Measurements from ENCODE around the gene QSOX1.
A peak's percentile ranks its signal among the peaks of the same experiment; 100 is the strongest.

The QSOX1 gene

DNA sequence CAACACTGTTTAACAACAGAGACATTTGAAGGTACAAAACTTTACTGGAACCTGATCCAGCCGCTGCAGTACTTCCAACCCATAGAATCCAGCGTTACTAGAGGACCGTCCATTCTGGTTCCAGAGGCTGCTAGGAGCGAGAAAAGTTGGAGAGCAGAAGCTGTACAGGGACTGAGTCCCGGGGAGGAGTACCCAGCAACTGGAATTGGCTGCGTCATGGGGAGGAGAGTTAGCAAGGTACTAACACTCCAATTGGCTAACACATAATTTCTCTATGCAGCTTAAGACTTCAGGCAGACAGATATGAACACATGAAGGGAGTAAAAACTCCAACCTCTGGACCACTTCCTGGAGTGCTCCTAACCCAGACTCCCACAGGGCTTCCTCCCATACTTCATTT lies 2.1 kb upstream of the QSOX1 start:
- DNase-seq: no peak

DNA sequence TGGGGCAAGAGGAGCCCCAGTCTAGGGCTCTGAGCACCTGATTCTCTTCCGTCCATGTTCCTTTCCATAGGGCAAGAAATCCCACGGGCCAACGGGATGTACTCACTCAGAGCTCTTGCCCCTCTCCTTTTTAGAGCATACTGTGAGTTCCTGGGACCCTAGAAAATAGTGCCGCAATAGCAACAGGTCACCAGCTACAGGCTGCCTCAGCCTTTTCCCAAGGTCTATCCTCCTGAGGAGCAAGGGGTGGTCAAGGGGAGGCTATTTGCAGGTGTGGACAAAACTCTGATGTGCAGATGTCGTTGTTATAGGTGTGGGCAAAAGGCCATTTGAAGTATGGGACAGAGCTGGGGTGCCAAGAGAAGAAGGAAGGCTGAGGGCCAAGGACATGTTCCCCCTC lies 1.6 kb upstream of the QSOX1 start:
- no peak for DNase-seq

DNA sequence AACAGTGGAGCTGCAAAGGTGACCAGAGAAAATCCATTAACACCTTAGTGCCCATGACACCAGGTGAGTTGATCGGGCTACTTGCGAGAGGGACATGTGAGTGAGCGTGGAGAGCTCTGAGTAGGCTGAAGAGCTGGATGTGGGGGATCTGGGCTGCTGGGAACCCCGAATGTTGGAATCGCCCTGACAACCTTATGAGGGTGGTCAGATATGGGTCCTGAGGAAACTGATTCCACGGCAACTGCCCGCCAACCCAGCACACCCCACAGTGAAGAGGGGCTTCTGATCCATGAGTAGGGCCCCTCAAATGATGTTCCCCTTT lies 705 bp upstream of the QSOX1 start:
- DNase-seq: no peak

DNA sequence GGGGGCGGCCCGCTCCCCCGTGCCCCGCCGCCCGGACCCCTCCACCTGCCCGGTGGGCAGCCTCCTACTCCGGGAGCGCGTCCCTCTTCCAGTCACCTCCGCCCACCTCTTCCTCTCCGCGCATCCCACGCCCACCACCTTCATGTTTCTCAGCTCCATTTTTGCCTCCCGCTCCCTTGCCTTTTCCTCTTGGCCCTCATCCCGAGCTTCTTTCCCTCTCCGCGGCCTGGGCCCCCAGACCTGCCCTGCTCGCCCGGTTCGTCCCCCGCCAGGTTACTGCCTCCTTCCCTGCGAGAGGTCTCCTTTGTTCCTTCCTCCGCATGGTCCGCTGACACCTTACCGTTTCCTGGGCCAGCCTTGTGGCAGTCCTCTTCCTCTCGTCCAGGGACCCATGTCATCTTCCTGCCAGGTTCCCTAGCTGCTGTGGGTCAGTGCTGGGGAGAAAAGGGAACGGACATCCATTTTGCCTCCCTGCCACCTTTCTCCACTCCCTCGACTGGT lies 563 bp downstream of the QSOX1 start:
- DNase-seq: no peak

DNA sequence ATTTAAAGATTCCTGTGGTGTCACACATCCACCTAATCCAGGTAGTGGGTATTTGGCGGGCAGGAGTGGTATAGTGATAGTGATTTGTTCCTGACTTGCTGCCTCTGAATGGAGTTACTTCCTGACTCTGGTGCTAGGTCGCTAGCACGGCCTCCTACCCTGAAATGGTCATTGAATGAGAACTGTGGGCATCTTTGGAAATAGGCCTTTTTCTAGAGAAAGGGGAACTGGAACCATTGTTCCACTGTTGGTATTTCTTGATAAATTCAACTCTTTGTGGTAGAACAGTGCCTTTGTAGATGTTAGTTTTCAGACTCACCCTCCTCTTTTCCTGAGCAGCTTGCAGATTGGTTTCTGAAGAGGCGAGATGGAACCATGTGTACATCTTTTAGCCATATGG lies 1.5 kb downstream of the QSOX1 start:
- no peak for DNase-seq

DNA sequence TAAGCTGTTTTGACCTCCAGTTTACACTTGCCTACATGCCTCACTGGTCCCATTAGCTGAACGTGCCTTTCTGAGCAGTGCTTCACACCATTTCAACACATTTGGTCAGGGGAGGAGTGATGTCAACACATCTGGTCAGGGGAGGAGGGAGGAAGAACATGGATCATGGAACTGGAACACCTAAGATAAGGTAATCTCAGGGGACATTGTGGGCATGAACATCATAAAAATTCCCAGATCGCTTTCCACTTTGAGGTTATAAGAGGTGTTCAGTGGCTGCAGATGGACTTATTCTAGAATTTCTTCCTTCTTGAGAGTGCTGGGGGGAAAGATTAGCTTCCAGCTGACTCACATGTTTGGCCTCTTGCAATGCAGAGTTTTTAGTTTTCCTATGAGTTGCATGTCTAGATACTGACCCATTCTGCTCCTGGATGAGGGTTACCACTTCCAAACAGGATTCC lies 2.0 kb downstream of the QSOX1 start:
- DNase-seq: no peak

DNA sequence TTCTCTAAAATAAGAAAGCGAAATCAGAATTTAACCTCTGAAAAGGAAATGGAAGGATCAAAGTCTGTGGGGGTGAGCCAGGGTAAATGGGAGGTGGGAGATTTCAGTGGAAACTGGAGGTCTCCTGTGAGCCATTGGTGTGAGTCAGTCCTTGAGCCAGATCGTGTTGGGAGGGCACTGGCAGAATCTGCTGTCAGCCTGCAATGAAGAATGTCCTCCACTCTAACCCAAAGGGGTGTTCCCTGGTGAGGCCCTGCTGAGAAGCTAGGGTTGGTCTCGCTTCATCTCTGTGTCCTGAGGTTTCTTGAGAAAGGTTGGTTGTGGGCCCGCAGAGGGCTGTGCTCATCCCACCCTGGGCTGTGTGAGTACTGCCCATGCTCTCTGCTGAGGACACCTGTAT lies 2.4 kb downstream of the QSOX1 start:
- DNase-seq: no peak

DNA sequence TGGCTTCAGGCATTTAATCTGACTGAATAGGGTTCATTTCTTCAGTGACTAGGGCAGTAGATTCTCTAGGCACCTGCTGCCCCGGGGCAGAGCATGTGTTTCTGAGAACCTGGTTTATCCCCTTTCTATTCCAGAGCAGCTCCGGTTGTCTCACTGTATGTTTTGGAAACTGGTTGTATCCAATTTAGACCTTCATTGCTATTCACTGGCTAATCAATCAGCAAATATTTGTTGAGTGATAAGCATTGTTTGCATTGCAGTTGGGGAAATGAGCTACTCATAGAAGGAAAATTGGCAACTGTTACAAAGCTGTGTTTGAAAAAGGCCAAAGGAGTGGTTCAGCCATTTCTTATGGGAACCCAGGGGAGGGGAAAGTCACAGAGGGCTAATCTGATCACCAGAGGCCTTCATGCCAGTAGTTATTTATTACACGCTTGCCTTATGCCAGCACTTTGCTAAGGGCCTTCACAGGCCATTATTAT lies 2.9 kb downstream of the QSOX1 start:
- DNase-seq: no peak

DNA sequence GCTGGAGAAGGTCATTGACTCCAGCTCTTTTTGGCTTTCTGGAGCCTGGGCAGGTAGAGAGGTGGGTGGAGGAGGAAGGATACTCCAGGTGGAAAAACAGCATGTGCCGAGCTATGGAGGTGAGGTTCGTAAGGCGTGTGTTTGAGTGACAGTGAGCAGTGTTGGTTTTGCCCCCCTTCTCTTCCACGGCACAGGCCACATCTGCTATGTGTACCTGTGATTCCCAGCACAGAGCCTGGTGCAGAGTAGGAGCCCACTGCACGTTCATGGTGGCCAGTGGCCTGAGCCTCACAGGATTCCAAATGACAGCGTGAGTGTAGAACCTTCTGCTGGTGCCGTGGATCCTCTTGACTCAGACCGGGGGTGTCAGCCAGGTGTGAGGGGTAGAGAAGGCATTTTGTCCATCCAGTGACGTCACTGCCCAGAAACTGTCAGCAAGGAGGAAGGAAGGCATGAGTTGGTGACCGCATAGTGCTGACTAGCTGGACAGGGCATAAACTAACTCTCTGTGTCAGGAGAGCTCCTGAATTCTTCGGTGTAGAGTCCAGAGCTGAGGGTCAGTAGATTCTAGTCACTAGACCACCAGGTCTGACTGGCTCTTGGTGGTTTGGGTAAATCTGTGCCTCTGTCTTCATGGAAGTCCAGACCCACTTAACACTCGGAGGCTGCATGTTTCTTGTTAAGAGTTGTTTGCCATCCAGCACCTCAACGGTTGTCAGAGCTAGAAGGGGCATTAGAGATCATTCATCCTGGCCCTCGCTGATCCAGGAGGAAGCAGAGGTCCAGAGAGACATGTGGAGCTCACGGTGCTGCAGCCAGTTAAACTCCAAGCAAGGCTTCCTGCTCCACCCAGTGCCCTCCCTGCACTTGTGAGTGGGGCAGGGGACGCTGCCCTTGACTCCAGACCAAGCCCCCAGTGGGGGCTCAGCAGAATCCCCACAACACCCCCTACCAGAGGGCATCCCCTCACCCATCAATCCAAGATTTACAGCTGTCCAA lies 3.8 kb downstream of the QSOX1 start:
- DNase-seq: no peak

DNA sequence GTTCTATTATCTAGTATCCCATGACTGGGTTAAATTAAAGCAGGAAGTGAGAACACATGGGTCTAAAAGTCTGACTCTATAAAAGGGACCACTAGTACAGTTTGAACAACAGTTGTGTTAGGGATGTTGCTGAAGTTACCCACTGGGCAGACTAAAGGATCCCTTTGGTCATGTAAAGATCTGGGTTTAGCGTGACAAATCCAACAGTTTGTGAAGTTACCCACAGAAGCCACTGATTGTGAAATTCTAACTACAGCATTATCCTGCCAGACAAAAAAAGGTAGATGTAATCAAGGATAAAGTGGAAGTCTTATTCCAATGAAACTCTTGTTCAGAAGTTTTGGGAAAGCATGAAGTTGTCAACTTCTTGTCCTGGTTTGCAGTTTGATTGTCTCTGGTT lies 5.7 kb downstream of the QSOX1 start:
- no peak for DNase-seq

DNA sequence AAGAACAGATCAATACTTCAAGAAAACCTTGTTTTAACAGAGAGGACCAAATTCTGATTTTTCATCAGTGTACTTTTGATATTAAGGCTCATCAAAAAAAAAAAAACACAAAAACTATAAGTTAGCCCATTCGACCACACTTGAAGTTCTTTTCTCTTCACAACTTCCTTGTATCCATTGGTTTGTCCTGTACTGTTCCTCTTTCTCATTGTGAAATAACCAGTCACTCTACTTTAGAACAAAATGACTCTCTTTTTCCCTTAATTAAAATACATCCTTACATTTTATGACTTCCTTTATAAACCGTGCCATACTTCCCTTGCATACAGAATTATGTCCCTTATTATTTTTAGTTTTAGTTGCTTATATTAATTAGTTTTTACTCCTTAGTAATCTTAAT lies 8.4 kb downstream of the QSOX1 start:
- DNase-seq: no peak

DNA sequence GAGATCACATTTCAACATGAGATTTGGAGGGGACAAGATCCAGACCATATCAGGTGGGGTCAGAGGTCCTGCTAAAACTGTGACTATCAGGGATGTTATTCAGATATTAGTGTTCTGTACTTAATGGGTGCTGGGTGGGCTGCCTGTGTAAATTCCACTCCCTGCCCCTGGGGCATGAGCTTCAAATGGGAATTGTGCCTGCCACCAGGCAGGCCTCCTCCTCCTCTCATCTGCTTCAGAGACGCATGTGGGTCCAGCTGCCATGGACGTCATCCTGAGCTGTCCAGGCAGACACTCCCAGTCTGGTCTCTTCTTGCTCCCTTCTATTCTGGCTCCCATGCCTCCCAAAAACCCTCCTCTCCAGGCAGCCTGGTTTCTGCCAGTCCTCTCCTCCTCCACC lies 10.4 kb downstream of the QSOX1 start:
- no peak for DNase-seq

DNA sequence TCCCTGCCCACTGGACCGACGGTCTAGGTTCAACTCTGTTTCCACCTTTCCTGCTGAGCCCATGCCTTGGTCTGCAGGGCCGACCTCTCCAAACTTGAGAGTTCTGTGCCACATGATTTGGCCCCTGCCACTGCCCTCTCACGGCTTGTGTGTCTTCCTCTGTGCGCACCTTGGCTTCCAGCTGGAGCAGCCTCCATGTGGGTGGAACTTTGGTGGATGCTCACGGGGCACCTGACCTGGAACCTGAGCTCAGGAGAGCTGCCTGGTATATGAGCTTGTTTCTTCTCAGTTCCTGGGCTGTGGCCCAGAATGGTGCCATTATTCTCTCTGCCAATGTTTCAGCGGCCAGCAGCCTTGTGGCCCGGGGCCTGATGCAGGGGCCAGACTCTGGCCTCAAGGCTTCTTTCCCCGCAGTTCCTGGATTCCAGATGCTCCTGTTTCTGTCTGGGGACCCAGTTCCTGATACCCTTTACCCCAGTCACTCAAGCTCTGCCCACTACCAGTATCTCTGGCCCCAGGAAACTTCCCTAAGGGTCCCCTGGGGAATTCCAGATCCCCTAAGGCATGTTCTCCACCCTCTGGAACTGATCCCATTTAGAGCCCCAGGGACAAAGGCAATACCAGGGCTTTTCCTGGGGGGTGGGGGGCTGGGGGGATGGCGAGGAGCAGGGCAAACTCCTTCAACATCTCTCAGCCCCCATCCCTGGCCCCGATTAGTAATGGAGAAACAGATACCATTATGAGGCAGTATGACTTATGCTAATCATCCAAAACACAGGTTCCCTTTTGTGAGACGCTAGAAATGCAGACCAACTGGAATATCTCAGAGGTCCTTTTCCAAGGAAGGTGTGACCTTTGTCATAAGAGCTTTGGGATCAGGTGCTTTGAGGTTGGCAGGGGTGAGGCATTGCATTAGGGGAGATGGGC lies 11.1 kb downstream of the QSOX1 start:
- no peak for DNase-seq

DNA sequence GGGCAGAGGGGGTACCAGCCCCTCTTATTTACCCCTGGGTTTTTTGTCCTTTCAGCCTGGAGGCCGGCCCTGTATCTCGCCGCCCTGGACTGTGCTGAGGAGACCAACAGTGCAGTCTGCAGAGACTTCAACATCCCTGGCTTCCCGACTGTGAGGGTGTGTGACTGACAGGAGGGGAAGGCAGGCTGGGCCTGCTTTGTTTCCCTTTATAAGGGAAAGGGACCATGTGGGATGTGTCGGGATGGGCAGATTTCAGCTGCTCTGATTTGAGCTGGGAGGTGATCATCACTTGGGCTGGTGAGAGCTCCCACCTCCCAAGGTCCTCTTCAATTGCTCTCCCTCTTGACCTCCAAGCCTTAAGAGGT lies 11.7 kb downstream of the QSOX1 start:
- DNase-seq: no peak

DNA sequence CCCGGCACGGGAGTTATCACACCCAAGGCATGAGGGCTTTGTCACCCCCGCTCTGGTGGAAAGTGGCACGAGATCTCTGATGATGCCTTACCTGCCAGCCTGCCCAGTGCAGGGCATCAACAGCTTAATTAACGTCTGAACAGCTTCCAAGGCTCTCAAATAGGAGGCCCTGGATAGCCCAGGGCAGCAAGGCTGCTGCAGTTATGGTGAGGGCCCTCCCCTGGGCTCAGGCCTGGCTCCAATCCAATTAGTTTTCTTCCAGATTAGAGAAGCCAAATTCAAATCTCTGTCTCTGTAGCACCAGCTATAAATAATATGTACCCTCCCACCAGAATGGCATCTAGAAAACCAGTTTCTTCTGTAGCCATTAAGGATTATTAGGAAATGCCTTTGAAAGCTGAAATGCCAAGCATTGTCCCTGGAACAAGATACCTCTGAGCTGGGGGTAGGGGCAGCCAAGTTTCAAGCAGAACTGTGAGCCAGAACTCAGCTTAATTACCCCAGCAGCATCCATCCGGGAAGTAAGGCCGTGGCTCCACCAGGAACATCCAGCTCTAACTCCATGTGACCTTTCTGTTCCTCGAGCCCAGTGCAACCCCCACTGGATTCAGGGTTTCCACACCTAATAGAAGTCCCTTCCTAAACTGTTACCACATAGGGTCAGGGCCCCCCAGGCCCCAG lies 12.5 kb downstream of the QSOX1 start:
- no peak for DNase-seq

DNA sequence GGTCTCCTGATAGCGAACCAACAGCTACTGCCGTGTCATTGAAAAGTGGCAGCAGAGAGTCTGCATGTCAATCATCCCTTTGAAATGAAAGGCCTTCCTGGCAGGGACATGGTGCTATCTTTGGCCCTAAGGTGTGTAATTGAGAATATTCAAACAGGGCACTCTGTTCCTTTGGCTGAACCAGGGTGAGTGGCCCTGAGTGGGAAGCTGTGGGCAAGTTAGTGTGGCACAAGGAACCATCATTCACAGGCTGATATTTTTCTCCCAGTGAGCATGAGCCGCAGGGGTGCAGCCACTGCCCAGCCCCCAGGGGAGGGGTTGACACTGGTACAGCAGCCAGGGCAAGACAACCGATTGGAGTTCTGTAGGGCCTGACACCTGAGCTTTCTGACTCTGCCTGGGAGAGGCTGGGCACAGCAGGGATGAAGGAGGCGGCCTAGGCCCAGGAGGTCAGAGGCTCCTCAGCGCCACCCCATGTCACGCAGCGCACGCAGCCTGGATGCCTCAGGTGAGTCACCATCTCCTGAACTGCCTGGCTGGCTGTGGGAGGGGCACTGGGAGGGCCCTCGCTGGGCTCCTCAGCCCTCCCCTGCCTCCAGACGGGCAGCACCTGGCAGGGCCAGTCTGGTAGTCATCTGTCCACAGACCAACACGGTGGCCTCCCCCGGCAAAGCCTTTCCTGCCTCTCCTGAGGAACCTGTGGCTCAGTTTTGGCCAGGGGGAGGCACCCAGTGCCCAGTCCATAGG lies 13.2 kb downstream of the QSOX1 start:
- DNase-seq: no peak

DNA sequence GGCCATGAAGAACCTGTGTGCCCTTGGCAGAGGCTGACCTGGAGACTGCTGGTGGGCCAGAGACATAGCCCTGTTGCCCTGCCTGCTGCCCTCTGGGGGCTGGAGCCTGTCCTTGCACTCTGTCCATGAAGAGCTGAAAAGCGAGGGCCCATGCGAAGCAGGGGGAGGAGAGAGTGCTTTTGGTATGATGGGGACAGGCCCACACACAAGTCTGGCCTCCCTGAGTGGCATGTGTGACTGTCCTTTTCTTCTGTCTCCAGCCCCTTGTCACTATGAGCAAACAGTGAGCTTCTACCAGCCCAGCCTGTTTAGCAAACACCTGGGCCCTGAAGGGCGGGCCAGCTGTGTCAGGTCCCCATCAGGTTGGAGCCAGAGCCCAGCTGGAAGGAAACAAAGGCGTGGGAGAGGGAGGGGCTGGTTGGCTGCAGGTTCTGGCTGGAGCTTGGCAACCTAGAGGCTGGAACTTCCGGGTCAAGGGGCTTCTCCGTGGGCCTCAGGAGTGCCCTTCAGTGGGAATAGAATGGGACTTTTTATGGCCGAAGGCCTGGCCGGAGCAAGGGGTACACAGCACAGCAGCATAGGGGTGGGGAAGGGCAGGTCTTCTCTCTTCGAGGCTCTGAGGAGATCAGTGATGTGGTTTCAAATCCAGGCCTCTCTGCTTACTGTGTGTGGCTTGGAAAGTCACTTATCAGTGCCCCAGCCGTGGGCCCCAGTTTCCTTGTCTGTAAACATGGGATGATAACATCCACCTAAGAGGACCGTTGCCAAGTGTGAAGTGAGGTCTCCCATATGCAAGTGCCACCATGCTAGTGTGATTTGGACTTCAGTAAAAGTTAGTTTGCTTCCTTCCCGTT lies 14.3 kb downstream of the QSOX1 start:
- DNase-seq: peak; percentile 62

DNA sequence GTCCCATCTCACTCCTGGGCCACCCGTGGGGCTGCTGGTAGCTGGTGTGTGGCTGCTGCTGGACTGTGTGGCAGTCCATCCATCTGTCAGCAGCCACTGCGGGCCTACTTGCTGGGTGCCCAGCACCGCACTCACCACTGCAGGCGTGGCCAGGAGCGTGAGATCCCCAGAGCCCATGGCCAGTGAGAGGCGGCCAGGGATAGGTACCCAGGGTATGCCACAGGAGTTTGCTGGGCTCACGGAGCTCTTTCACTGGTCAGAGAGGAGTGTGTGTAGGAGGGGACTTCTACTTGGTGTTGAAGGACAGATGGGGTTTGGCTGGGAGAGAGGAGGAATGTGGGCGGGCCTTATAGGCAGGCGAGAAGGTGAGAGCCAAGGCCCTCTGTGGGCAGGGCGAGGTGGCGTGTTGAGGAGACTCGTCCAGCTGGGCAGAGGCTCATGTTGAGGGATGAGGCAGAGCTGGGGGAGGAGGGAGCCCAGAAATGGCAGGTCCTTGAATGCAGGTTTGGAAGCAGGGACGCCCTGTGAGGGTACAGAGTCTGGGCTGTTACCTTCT lies 15.0 kb downstream of the QSOX1 start:
- no peak for DNase-seq

DNA sequence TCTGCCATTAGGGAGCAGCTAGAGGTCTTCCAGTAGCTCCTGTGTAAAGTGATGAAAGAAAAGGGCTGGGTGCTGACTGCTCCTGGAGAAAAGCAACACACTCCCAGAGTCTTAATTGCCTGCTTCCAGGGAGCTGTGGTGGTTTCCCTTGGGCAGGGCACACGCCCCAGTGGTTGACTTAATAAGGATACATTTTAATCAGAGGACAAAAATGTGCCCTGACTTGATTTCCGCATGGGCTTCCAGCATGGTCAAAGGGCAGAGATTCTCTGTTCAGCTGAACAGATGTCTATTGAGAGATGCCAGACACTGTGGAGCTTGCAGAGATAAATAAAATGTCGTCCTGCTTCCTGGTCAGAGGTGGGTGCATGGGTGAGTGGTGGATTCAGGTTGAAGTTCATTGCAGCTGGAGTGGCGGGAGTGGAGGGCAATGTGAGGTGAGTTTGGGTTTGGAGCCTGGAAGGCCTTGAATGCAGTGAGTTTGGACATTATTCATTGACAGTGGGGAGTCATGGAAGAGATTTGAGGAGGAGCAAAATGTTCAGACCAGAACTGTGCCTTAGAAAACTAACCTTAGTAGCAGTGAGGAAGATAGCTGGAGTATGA lies 16.0 kb downstream of the QSOX1 start:
- no peak for DNase-seq

DNA sequence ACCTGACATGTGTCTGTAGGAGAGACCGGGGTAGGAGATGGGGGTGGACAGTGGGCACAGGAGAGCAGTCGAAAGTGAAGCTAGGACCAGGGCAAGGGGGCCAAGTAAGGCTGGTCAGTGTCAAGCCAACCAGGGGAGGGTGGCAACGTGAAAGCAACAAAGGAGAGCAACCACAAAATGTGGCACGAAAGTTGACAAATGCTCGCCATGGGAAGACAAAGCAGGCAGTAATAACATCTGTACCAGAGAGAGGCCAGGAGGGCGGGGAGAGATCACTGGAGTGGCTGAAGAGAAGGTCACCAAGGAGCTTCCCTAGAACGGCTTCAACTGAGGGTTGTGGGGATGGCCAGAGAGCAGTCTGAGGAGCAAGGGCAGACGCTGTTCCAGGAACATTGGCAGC lies 17.0 kb downstream of the QSOX1 start:
- DNase-seq: no peak
